Measurements from ENCODE around the gene LTV1. TPM values are rescaled to one million over a fixed set of nuclear protein-coding genes. Genes with fewer than 3 reads are reported as not detected.

LTV1 gene
- total and polyA plus RNA-seq, 2 of the 8 experiments (the other 6 are each of a cell fraction or from before 2014, with no cell fraction given): 8.0 to 46.9 TPM

DNA sequence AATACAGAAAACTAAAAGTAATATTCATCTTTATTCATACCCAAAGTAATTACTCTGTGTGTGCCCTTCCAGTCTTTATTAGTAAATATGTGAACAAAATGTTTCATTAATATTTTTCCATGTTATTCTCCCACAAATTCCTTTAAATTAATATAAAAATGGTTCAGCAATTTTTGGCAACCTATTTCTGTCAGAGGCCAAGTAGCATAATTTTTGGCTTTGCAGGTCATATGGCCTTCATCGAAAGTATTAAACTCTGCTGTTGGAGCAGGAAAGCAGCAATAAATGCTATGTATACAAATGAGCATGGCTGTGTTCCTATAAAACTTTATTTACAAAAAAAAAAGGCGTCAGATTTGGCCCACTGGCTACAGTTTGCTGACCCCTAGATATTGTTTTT, 37.3 kb downstream of the LTV1 start (continued):
- TF ChIP-seq, protein P1, sequence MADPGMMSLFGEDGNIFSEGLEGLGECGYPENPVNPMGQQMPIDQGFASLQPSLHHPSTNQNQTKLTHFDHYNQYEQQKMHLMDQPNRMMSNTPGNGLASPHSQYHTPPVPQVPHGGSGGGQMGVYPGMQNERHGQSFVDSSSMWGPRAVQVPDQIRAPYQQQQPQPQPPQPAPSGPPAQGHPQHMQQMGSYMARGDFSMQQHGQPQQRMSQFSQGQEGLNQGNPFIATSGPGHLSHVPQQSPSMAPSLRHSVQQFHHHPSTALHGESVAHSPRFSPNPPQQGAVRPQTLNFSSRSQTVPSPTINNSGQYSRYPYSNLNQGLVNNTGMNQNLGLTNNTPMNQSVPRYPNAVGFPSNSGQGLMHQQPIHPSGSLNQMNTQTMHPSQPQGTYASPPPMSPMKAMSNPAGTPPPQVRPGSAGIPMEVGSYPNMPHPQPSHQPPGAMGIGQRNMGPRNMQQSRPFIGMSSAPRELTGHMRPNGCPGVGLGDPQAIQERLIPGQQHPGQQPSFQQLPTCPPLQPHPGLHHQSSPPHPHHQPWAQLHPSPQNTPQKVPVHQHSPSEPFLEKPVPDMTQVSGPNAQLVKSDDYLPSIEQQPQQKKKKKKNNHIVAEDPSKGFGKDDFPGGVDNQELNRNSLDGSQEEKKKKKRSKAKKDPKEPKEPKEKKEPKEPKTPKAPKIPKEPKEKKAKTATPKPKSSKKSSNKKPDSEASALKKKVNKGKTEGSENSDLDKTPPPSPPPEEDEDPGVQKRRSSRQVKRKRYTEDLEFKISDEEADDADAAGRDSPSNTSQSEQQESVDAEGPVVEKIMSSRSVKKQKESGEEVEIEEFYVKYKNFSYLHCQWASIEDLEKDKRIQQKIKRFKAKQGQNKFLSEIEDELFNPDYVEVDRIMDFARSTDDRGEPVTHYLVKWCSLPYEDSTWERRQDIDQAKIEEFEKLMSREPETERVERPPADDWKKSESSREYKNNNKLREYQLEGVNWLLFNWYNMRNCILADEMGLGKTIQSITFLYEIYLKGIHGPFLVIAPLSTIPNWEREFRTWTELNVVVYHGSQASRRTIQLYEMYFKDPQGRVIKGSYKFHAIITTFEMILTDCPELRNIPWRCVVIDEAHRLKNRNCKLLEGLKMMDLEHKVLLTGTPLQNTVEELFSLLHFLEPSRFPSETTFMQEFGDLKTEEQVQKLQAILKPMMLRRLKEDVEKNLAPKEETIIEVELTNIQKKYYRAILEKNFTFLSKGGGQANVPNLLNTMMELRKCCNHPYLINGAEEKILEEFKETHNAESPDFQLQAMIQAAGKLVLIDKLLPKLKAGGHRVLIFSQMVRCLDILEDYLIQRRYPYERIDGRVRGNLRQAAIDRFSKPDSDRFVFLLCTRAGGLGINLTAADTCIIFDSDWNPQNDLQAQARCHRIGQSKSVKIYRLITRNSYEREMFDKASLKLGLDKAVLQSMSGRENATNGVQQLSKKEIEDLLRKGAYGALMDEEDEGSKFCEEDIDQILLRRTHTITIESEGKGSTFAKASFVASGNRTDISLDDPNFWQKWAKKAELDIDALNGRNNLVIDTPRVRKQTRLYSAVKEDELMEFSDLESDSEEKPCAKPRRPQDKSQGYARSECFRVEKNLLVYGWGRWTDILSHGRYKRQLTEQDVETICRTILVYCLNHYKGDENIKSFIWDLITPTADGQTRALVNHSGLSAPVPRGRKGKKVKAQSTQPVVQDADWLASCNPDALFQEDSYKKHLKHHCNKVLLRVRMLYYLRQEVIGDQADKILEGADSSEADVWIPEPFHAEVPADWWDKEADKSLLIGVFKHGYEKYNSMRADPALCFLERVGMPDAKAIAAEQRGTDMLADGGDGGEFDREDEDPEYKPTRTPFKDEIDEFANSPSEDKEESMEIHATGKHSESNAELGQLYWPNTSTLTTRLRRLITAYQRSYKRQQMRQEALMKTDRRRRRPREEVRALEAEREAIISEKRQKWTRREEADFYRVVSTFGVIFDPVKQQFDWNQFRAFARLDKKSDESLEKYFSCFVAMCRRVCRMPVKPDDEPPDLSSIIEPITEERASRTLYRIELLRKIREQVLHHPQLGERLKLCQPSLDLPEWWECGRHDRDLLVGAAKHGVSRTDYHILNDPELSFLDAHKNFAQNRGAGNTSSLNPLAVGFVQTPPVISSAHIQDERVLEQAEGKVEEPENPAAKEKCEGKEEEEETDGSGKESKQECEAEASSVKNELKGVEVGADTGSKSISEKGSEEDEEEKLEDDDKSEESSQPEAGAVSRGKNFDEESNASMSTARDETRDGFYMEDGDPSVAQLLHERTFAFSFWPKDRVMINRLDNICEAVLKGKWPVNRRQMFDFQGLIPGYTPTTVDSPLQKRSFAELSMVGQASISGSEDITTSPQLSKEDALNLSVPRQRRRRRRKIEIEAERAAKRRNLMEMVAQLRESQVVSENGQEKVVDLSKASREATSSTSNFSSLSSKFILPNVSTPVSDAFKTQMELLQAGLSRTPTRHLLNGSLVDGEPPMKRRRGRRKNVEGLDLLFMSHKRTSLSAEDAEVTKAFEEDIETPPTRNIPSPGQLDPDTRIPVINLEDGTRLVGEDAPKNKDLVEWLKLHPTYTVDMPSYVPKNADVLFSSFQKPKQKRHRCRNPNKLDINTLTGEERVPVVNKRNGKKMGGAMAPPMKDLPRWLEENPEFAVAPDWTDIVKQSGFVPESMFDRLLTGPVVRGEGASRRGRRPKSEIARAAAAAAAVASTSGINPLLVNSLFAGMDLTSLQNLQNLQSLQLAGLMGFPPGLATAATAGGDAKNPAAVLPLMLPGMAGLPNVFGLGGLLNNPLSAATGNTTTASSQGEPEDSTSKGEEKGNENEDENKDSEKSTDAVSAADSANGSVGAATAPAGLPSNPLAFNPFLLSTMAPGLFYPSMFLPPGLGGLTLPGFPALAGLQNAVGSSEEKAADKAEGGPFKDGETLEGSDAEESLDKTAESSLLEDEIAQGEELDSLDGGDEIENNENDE (IDR thresholded peaks at IDR 0.05; ENCODE audit: insufficient replicate concordance, low read length): no peak
- TF ChIP-seq TCF12 (IDR thresholded peaks at IDR 0.05; ENCODE audit: low read depth, low read length) (no peak), YY1 (IDR thresholded peaks at IDR 0.05; ENCODE audit: low read depth, low read length) (no peak), SP2 (IDR thresholded peaks at IDR 0.05; ENCODE audit: low read length) (no peak), JUN (IDR thresholded peaks at IDR 0.05; ENCODE audit: low read depth, low read length) (no peak), ASH2L (IDR thresholded peaks at IDR 0.05; ENCODE audit: low read length) (no peak), FOSL1 (IDR thresholded peaks at IDR 0.05; ENCODE audit: insufficient read depth, low read depth, low read length) (no peak)
- TF ChIP-seq, protein P2, sequence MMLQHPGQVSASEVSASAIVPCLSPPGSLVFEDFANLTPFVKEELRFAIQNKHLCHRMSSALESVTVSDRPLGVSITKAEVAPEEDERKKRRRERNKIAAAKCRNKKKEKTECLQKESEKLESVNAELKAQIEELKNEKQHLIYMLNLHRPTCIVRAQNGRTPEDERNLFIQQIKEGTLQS (IDR thresholded peaks at IDR 0.05; ENCODE audit: insufficient read depth, low read depth, low read length): no peak

Data from H1 (cell line).